ENCODE results near the gene ACE2.

ACE2 gene

DNA sequence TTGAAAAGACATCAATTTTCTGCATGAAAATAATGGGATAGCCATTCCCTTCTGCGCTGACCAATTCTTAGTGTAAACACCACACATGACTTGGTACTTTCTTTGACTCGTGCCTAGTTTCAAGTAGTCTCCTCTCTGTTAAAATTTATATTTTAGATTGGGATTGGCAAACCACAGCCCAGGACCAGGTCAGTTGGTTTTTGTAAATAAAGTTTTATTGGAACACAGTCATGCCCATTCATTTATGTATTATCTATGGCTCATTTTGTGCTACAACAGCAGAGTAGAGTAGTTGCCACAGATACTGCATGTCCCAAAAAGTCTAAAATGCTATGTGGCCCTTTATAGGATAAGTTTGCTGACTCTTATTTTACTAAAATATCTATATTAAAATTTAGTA, 53.4 kb downstream of the ACE2 start:
- DNase-seq (ENCODE audit: extremely low read depth, insufficient read length), result no peak
- TF ChIP-seq, protein P1, sequence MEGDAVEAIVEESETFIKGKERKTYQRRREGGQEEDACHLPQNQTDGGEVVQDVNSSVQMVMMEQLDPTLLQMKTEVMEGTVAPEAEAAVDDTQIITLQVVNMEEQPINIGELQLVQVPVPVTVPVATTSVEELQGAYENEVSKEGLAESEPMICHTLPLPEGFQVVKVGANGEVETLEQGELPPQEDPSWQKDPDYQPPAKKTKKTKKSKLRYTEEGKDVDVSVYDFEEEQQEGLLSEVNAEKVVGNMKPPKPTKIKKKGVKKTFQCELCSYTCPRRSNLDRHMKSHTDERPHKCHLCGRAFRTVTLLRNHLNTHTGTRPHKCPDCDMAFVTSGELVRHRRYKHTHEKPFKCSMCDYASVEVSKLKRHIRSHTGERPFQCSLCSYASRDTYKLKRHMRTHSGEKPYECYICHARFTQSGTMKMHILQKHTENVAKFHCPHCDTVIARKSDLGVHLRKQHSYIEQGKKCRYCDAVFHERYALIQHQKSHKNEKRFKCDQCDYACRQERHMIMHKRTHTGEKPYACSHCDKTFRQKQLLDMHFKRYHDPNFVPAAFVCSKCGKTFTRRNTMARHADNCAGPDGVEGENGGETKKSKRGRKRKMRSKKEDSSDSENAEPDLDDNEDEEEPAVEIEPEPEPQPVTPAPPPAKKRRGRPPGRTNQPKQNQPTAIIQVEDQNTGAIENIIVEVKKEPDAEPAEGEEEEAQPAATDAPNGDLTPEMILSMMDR (IDR thresholded peaks at IDR 0.05; ENCODE audit: insufficient read depth, low read length, poor library complexity, severe bottlenecking), result no peak
- H3K27me3 ChIP-seq (replicated peaks; ENCODE audit: control insufficient read depth, insufficient read depth, low read length), result no peaks in the 10 kb centered on the region
- no peak overlapping the region for H3K4me3 ChIP-seq (replicated peaks; ENCODE audit: low read depth, low read length)
- no peaks in the 10 kb centered on the region for H3K36me3 ChIP-seq (ENCODE audit: control insufficient read depth, insufficient read depth, low read length)

- no peak for DNase-seq (ENCODE audit: extremely low read depth, insufficient read length)
- Histone ChIP-seq H3K4me3 (replicated peaks; ENCODE audit: low read depth, low read length) (no peak overlapping the region), H3K36me3 (ENCODE audit: control insufficient read depth, insufficient read depth, low read length) (no peaks in the 10 kb centered on the region), H3K27me3 (replicated peaks; ENCODE audit: control insufficient read depth, insufficient read depth, low read length) (no peaks in the 10 kb centered on the region)
- TF ChIP-seq, protein P1 (IDR thresholded peaks at IDR 0.05; ENCODE audit: insufficient read depth, low read length, poor library complexity, severe bottlenecking), result no peak
Measured at GRCh38 chrX:15546745-15547144, 54.0 kb downstream of the ACE2 start.

DNA sequence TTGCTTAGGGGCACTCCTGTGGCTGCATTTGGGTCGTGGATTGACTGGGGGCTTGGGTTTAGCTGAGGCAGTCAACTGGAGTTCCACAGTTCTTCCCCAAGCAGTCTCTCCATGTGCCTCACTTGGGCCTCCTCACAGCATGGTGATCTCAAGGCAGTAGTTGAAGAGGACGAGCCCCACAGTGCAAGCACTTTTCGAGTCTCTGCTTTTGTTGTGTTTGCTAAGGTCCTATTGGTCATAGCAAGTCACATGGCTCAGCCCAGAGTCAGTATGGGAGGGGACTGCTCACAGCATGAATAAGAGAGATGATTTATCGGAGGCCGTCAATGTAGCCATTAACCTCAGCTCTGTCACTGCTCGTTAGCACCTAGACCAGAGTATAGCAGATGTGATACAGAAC, 70.4 kb downstream of the ACE2 start:
- TF ChIP-seq, protein P1 (IDR thresholded peaks at IDR 0.05; ENCODE audit: insufficient read depth, low read length, poor library complexity, severe bottlenecking), result no peak
- no peak overlapping the region for H3K4me3 ChIP-seq (replicated peaks; ENCODE audit: low read depth, low read length)
- no peaks in the 10 kb centered on the region for H3K27me3 ChIP-seq (replicated peaks; ENCODE audit: control insufficient read depth, insufficient read depth, low read length)
- H3K36me3 ChIP-seq (ENCODE audit: control insufficient read depth, insufficient read depth, low read length), result no peaks in the 10 kb centered on the region
- DNase-seq (ENCODE audit: extremely low read depth, insufficient read length), result no peak

DNA sequence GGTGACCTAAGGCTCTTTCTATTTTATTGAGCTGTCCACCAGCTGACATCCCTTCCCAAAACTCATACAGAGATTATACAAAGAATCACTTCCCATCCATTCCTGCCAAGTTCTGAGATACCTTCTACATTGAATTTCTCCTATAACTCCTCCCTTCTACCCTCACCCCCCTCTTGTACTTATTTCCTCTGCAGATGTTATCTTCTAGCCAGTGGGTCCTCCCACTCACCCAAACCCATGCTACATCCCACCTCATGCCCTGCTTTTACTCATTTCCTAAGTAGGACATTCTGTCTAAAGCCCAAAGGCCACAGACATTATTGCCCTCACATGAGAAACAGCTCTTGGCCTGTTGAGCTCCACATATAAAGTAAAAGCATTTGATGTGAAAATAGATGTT, 71.6 kb downstream of the ACE2 start:
- TF ChIP-seq, protein P1 (IDR thresholded peaks at IDR 0.05; ENCODE audit: insufficient read depth, low read length, poor library complexity, severe bottlenecking), result no peak
- no peaks in the 10 kb centered on the region for H3K27me3 ChIP-seq (replicated peaks; ENCODE audit: control insufficient read depth, insufficient read depth, low read length)
- no peak overlapping the region for H3K4me3 ChIP-seq (replicated peaks; ENCODE audit: low read depth, low read length)
- H3K36me3 ChIP-seq (ENCODE audit: control insufficient read depth, insufficient read depth, low read length), result no peaks in the 10 kb centered on the region
- DNase-seq (ENCODE audit: extremely low read depth, insufficient read length), result no peak

- H3K27me3 ChIP-seq (replicated peaks; ENCODE audit: control insufficient read depth, insufficient read depth, low read length), result no peaks in the 10 kb centered on the region; the same call in 1 of the 2 replicates
- DNase-seq (ENCODE audit: extremely low read depth, insufficient read length), result no peak
- no peak overlapping the region for H3K4me3 ChIP-seq (replicated peaks; ENCODE audit: low read depth, low read length)
- TF ChIP-seq, protein P1 (IDR thresholded peaks at IDR 0.05; ENCODE audit: insufficient read depth, low read length, poor library complexity, severe bottlenecking), result no peak
- H3K36me3 ChIP-seq (ENCODE audit: control insufficient read depth, insufficient read depth, low read length), result no peaks in the 10 kb centered on the region
Measured at GRCh38 chrX:15525664-15526416, 74.9 kb downstream of the ACE2 start.

Data from GM06990 (cell line).